DOHH2 (cell line): ENCODE data around the gene GALNT15.

Source experiments
- H3F3A ChIP-seq: fragments of 200-600 bp; sonication (generic), shearing (Covaris generic); 2 replicates; pipeline ENCODE4 v1.6.0; 2016; ENCODE audit warnings: antibody characterized with exemption, mild to moderate bottlenecking; ENCODE audit not compliant: control insufficient read depth, insufficient read depth
- H3K27ac ChIP-seq: fragments of 200-600 bp; sonication (generic); 2 replicates; pipeline ENCODE4 v1.5.1; 2014; ENCODE audit warnings: low read depth, mild to moderate bottlenecking, low read length, moderate library complexity
- H3K27me3 ChIP-seq: fragments of 200-600 bp; sonication (generic); 2 replicates; pipeline ENCODE4 v1.6.1; 2014; ENCODE audit warnings: mild to moderate bottlenecking, low read length, mixed read lengths; ENCODE audit not compliant: control insufficient read depth
- H3K36me3 ChIP-seq: fragments of 200-600 bp; sonication (generic); 2 replicates; pipeline ENCODE4 v1.6.1; 2014; ENCODE audit warnings: mild to moderate bottlenecking, low read length, moderate library complexity, mixed read lengths; ENCODE audit not compliant: control insufficient read depth
- H3K4me1 ChIP-seq: fragments of 200-600 bp; sonication (generic); 2 replicates; pipeline ENCODE4 v1.6.1; 2014; ENCODE audit warnings: mild to moderate bottlenecking, low read length, mixed read lengths; ENCODE audit not compliant: control insufficient read depth
- H3K4me2 ChIP-seq: fragments of 200-600 bp; sonication (generic); 2 replicates; pipeline ENCODE4 v1.6.0; 2014; ENCODE audit warnings: mild to moderate bottlenecking, low read length, moderate library complexity
- H3K4me3 ChIP-seq: fragments of 200-600 bp; sonication (generic); 2 replicates; pipeline ENCODE4 v1.5.1; 2014; ENCODE audit warnings: mild to moderate bottlenecking, low read length, mixed read lengths
- H3K79me2 ChIP-seq: fragments of 200-600 bp; sonication (generic); 2 replicates; pipeline ENCODE4 v1.6.1; 2014; ENCODE audit warnings: mild to moderate bottlenecking, low read length, mixed read lengths; ENCODE audit not compliant: control insufficient read depth
- H3K9me2 ChIP-seq: fragments of 200-600 bp; sonication (generic); replicated peaks from 2 replicates; pipeline ENCODE4 v1.6.1; 2014; ENCODE audit warnings: mild to moderate bottlenecking, low read length, mixed read lengths; ENCODE audit not compliant: control insufficient read depth
- H3K9me3 ChIP-seq: fragments of 200-600 bp; sonication (generic); 2 replicates; pipeline ENCODE4 v1.6.1; 2014; ENCODE audit warnings: antibody characterized with exemption, low read length, mixed read lengths; ENCODE audit not compliant: control insufficient read depth, insufficient read depth
- H4K20me1 ChIP-seq: fragments of 200-600 bp; sonication (generic); 2 replicates; pipeline ENCODE4 v1.6.0; 2014; ENCODE audit warnings: low read depth, mild to moderate bottlenecking, antibody characterized with exemption, low read length, moderate library complexity; ENCODE audit not compliant: control insufficient read depth, insufficient read depth
- CTCF ChIP-seq: fragments of 200-600 bp; sonication (generic); IDR thresholded peaks from one replicate; pipeline ENCODE4 v1.5.1; 2014; ENCODE audit warnings: antibody characterized with exemption, mild to moderate bottlenecking, low read depth, low read length; ENCODE audit not compliant: poor library complexity, severe bottlenecking
- EZH2phosphoT487 ChIP-seq: fragments of 200-600 bp; sonication (generic); IDR thresholded peaks from 2 replicates; pipeline ENCODE4 v1.6.1; 2017; ENCODE audit warnings: borderline replicate concordance, mild to moderate bottlenecking, antibody characterized with exemption, low read length, moderate library complexity, mixed read lengths

Gene GALNT15

GRCh38 chr3:16216373-16216935 is 42.0 kb downstream of the GALNT15 start:
- Histone ChIP-seq H3F3A (no peaks in the 10 kb centered on the region), H4K20me1 (no peaks in the 10 kb centered on the region), H3K4me1 (no peaks in the 10 kb centered on the region), H3K36me3 (no peaks in the 10 kb centered on the region), H3K27me3 (0 out of 2 replicates have a peak, but pooled peaks cover 2% of the 10 kb centered on the region), H3K9me2 (no peaks in the 10 kb centered on the region), H3K79me2 (no peaks in the 10 kb centered on the region), H3K4me3 (no peak overlapping the region), H3K4me2 (no peak overlapping the region), H3K27ac (no peak overlapping the region), H3K9me3 (no peaks in the 10 kb centered on the region)
- TF ChIP-seq EZH2phosphoT487 = no peak
- TF ChIP-seq CTCF = no peak

- peaks cover 5% of the 10 kb centered on the region; the same call in 1 of the 2 replicates for H3K27me3 ChIP-seq
- no peak overlapping the region for H3K4me3 ChIP-seq
- H3K4me2 ChIP-seq = no peak overlapping the region
- no peaks in the 10 kb centered on the region for H3K4me1 ChIP-seq
- no peaks in the 10 kb centered on the region for H4K20me1 ChIP-seq
- TF ChIP-seq CTCF = no peak
- no peak for TF ChIP-seq EZH2phosphoT487
- H3F3A ChIP-seq = no peaks in the 10 kb centered on the region
- no peaks in the 10 kb centered on the region for H3K79me2 ChIP-seq
- no peaks in the 10 kb centered on the region for H3K36me3 ChIP-seq
- no peaks in the 10 kb centered on the region for H3K9me3 ChIP-seq
- no peak overlapping the region for H3K27ac ChIP-seq
- no peaks in the 10 kb centered on the region for H3K9me2 ChIP-seq
Measured at GRCh38 chr3:16219777-16220176, 45.3 kb downstream of the GALNT15 start.

- H3K9me2 ChIP-seq = no peaks in the 10 kb centered on the region
- H3K27ac ChIP-seq = no peak overlapping the region
- no peaks in the 10 kb centered on the region for H3K9me3 ChIP-seq
- H3K4me3 ChIP-seq = no peak overlapping the region
- no peaks in the 10 kb centered on the region for H3K4me1 ChIP-seq
- no peaks in the 10 kb centered on the region for H3K36me3 ChIP-seq
- no peaks in the 10 kb centered on the region for H3K79me2 ChIP-seq
- H3K4me2 ChIP-seq = no peak overlapping the region
- H3F3A ChIP-seq = no peaks in the 10 kb centered on the region
- H4K20me1 ChIP-seq = no peaks in the 10 kb centered on the region
- TF ChIP-seq EZH2phosphoT487 (no peak), CTCF (no peak)
- H3K27me3 ChIP-seq = peaks cover 5% of the 10 kb centered on the region; the same call in 1 of the 2 replicates
Measured at GRCh38 chr3:16221990-16222389, 47.5 kb downstream of the GALNT15 start.
